Natural killer cell (primary cell): ENCODE results near the gene COL4A1. TPM values are rescaled to one million over a fixed set of nuclear protein-coding genes. Genes with fewer than 3 reads are reported as not detected.
A peak's percentile ranks its signal among the peaks of the same experiment; 100 is the strongest.

Experiments used
- ATAC-seq, 3 donors: fragments of 150-1000 bp in 2 of 3; fragments of 200-7000 bp in 1 of 3; cut with Tn5 transposase; 1 replicate in 1 of 3; 2 replicates in 2 of 3; pipeline ENCODE4 v1.10.0; 2021; ENCODE audit warnings: mild to moderate bottlenecking in 2 of 3, moderate library complexity in 2 of 3
- DNase-seq, 2 donors: peaks; one replicate each; pipeline versions ENCODE4 v3.0.0 to v3.0.0-alpha.2; 2013 to 2021; ENCODE audit warnings: mixed read lengths in 1 of 2
- H3K27ac ChIP-seq: one replicate; pipeline ENCODE4 v1.5.1; 2013; ENCODE audit warnings: mild to moderate bottlenecking, low read length
- H3K27me3 ChIP-seq: one replicate; pipeline ENCODE4 v1.6.1; 2013; ENCODE audit warnings: low read length; ENCODE audit not compliant: control insufficient read depth, insufficient read depth
- H3K36me3 ChIP-seq: one replicate; pipeline ENCODE4 v1.6.1; 2013; ENCODE audit warnings: low read length; ENCODE audit not compliant: control insufficient read depth, insufficient read depth
- H3K4me1 ChIP-seq: one replicate; pipeline ENCODE4 v1.6.1; 2013; ENCODE audit warnings: low read length; ENCODE audit not compliant: control insufficient read depth, insufficient read depth
- H3K4me3 ChIP-seq: one replicate; pipeline ENCODE4 v1.5.1; 2013; ENCODE audit warnings: low read length
- H3K9me3 ChIP-seq: one replicate; pipeline ENCODE4 v1.6.1; 2013; ENCODE audit warnings: low read length; ENCODE audit not compliant: control insufficient read depth, insufficient read depth
- H3K27ac Mint-ChIP-seq, 2 donors: one replicate each; pipeline ENCODE4 v1.8.0; 2022; ENCODE audit warnings: mild to moderate bottlenecking in 2 of 2, mixed read lengths in 2 of 2, moderate library complexity in 1 of 2
- H3K27me3 Mint-ChIP-seq, 2 donors: one replicate each; pipeline ENCODE4 v1.8.0; 2022; ENCODE audit warnings: low read depth in 2 of 2, mixed read lengths in 2 of 2
- H3K36me3 Mint-ChIP-seq: one replicate; pipeline ENCODE4 v1.8.0; 2022; ENCODE audit warnings: mixed read lengths
- H3K4me1 Mint-ChIP-seq, 2 donors: one replicate each; pipeline ENCODE4 v1.8.0; 2022; ENCODE audit warnings: mixed read lengths in 2 of 2
- H3K4me3 Mint-ChIP-seq: one replicate; pipeline ENCODE4 v1.8.0; 2022; ENCODE audit warnings: mild to moderate bottlenecking, moderate library complexity, mixed read lengths
- H3K9me3 Mint-ChIP-seq, 2 donors: one replicate each; pipeline ENCODE4 v1.8.0; 2022; ENCODE audit warnings: mixed read lengths in 2 of 2
- CTCF ChIP-seq: fragments of 200-600 bp; IDR thresholded peaks from one replicate; pipeline ENCODE4 v1.8.0; 2022; ENCODE audit warnings: antibody characterized with exemption
- WGBS: methylation state at CpG from one replicate; pipeline ENCODE4 v1.1.7; 2013; ENCODE audit warnings: missing lambda C conversion rate; ENCODE audit not compliant: insufficient coverage; 5-methylcytosine and 5-hydroxymethylcytosine counted together
- intact Hi-C: fragments of 100-400 bp; cut with micrococcal nuclease; formaldehyde crosslinking; loops from one replicate; pipeline ENCODE4 v1.14.2; 2022
- total RNA-seq, 4 donors: library from RNA; stranded (reverse); fragments of 120-200 nt in 1 of 4; gene quantifications; one replicate each; pipeline versions ENCODE4 v1.2.3 to v1.2.4, GENCODE V29; 2013 to 2022

Gene COL4A1
- total RNA-seq, 3 donors from 2014 or later (not counting 1 experiment from before 2014, with no cell fraction given): not detected

DNA sequence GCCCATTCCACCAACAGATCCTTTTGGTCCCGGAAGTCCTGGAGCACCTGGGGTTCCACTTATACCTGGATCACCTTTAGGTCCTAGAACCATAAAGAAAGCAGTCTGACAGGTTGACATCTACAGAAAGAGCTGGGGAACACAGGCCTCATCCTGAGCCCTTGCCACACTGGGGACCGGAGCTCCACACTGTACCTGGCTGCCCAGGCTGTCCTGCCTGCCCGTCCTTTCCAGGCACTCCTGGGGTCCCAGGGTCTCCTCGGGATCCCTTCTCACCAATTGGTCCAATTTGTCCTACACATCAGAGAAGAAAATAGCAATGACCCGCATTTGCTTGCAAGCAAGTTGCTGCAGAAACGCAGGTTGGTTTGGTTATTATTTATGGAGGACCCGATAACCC is 130.5 kb downstream of the COL4A1 start:
- H3K4me3 ChIP-seq: no peak overlapping the region
- H3K36me3 Mint-ChIP-seq: no peaks in the 10 kb centered on the region
- no peak for TF ChIP-seq CTCF
- H3K27ac ChIP-seq: no peak overlapping the region
- peaks cover 9% of the 10 kb centered on the region for H3K9me3 ChIP-seq
- H3K4me1 ChIP-seq: no peaks in the 10 kb centered on the region
- no peak overlapping the region for H3K4me3 Mint-ChIP-seq
- H3K27ac Mint-ChIP-seq: no peak overlapping the region
- H3K27me3 ChIP-seq: no peaks in the 10 kb centered on the region
- intact Hi-C loops: no loop called here
- WGBS: 87% methylated on average over 7 of the region's 7 CpGs
- H3K9me3 Mint-ChIP-seq: no peaks in the 10 kb centered on the region
- H3K36me3 ChIP-seq: no peaks in the 10 kb centered on the region
- ATAC-seq (peak in 1 of 3 donors; percentile 27), DNase-seq (no peak)
- H3K27me3 Mint-ChIP-seq: peaks cover 0 to 2% of the 10 kb centered on the region in 2 donors
- H3K4me1 Mint-ChIP-seq: no peaks in the 10 kb centered on the region

- peaks cover 9% of the 10 kb centered on the region for H3K9me3 ChIP-seq
- no peaks in the 10 kb centered on the region for H3K36me3 ChIP-seq
- H3K4me1 Mint-ChIP-seq: no peaks in the 10 kb centered on the region
- TF ChIP-seq CTCF: no peak
- no peaks in the 10 kb centered on the region for H3K4me1 ChIP-seq
- no peak overlapping the region for H3K4me3 ChIP-seq
- ATAC-seq (no peak), DNase-seq (no peak)
- no peak overlapping the region for H3K4me3 Mint-ChIP-seq
- H3K27ac Mint-ChIP-seq: no peak overlapping the region
- H3K27me3 ChIP-seq: no peaks in the 10 kb centered on the region
- intact Hi-C loops: no loop called here
- H3K9me3 Mint-ChIP-seq: no peaks in the 10 kb centered on the region
- H3K36me3 Mint-ChIP-seq: no peaks in the 10 kb centered on the region
- H3K27ac ChIP-seq: no peak overlapping the region
- H3K27me3 Mint-ChIP-seq: peaks cover 0 to 10% of the 10 kb centered on the region in 2 donors
Observed at GRCh38 chr13:110173247-110173818, 133.6 kb downstream of the COL4A1 start.

- TF ChIP-seq CTCF: no peak
- H3K27ac Mint-ChIP-seq: no peak overlapping the region
- Histone ChIP-seq H3K36me3 (no peaks in the 10 kb centered on the region), H3K27me3 (no peaks in the 10 kb centered on the region), H3K9me3 (peaks cover 9% of the 10 kb centered on the region), H3K27ac (no peak overlapping the region), H3K4me1 (no peaks in the 10 kb centered on the region), H3K4me3 (no peak overlapping the region)
- 83% methylated on average over 9 of the region's 9 CpGs for WGBS
- no peaks in the 10 kb centered on the region for H3K4me1 Mint-ChIP-seq
- H3K9me3 Mint-ChIP-seq: no peaks in the 10 kb centered on the region
- no peak overlapping the region for H3K4me3 Mint-ChIP-seq
- no peaks in the 10 kb centered on the region for H3K36me3 Mint-ChIP-seq
- peaks cover 0 to 10% of the 10 kb centered on the region in 2 donors for H3K27me3 Mint-ChIP-seq
- no peak for ATAC-seq
- intact Hi-C loops: no loop called here
- DNase-seq: no peak
Observed at GRCh38 chr13:110170882-110171281, 136.1 kb downstream of the COL4A1 start.
